ENCODE data around the gene BCAS3. TPM values are rescaled to one million over a fixed set of nuclear protein-coding genes. Genes with fewer than 3 reads are reported as not detected.

The BCAS3 gene
- total and polyA plus RNA-seq, 10 donors: 3.7 to 56.0 (median 42.3) TPM

GRCh38 chr17:61160789-61161445 lies 483.3 kb downstream of the BCAS3 start:
- Histone ChIP-seq H3K4me1 (peaks cover 0 to 24% (median 3%) of the 10 kb centered on the region in 6 donors), H3K36me3 (peaks cover 0 to 5% (median 0%) of the 10 kb centered on the region in 6 donors), H3K4me3 (no peak overlapping the region), H3K9me3 (peaks cover 0 to 10% (median 7%) of the 10 kb centered on the region in 8 donors), H3K27me3 (replicated peaks in 1 of 7) (no peaks in the 10 kb centered on the region), H3K27ac (no peak overlapping the region)
- no peak for DNase-seq
- intact Hi-C loops (cut with DNase I; ENCODE audit: low total_unique reads): no loop called here
- WGBS, 5 donors: 40 to 65% (median 62%) methylated on average over 2 of the region's 2 CpGs
- TF ChIP-seq POLR2AphosphoS5 (IDR thresholded peaks at IDR 0.05) (no peak), CTCF (IDR thresholded peaks at IDR 0.05 in 8 of 11, conservative IDR thresholded peaks at IDR 0.05 in 3 of 11) (no peak), POLR2A (IDR thresholded peaks at IDR 0.05) (no peak)

- 92 to 96% (median 92%) methylated on average over 9 of the region's 9 CpGs for WGBS, 5 donors
- H3K4me1 ChIP-seq: peaks cover 0 to 24% (median 3%) of the 10 kb centered on the region in 6 donors
- no peak for DNase-seq
Measured at GRCh38 chr17:61161615-61162134, 484.0 kb downstream of the BCAS3 start.

GRCh38 chr17:61164517-61164916 lies 486.9 kb downstream of the BCAS3 start:
- Histone ChIP-seq H3K36me3 (peaks cover 0 to 5% (median 0%) of the 10 kb centered on the region in 6 donors), H3K4me3 (no peak overlapping the region), H3K27ac (no peak overlapping the region), H3K27me3 (replicated peaks in 1 of 7) (no peaks in the 10 kb centered on the region), H3K9me3 (peaks cover 0 to 10% (median 7%) of the 10 kb centered on the region in 8 donors), H3K4me1 (peaks cover 0 to 16% (median 3%) of the 10 kb centered on the region in 6 donors)
- no peak for DNase-seq
- TF ChIP-seq POLR2AphosphoS5 (IDR thresholded peaks at IDR 0.05) (no peak), CTCF (IDR thresholded peaks at IDR 0.05 in 8 of 11, conservative IDR thresholded peaks at IDR 0.05 in 3 of 11) (no peak), POLR2A (IDR thresholded peaks at IDR 0.05) (no peak)
- WGBS, 5 donors: 96 to 100% (median 96%) methylated on average over 3 of the region's 3 CpGs
- intact Hi-C loops (cut with DNase I; ENCODE audit: low total_unique reads): no loop called here

More at GRCh38 chr17:61161615-61162134, 484.0 kb downstream of the BCAS3 start:
- Histone ChIP-seq H3K4me3 (no peak overlapping the region), H3K36me3 (peaks cover 0 to 5% (median 0%) of the 10 kb centered on the region in 6 donors), H3K27me3 (replicated peaks in 1 of 7) (no peaks in the 10 kb centered on the region), H3K9me3 (peaks cover 0 to 10% (median 7%) of the 10 kb centered on the region in 8 donors), H3K27ac (no peak overlapping the region)
- TF ChIP-seq POLR2A (IDR thresholded peaks at IDR 0.05): no peak
- TF ChIP-seq POLR2AphosphoS5 (IDR thresholded peaks at IDR 0.05): no peak
- no peak for TF ChIP-seq CTCF (IDR thresholded peaks at IDR 0.05 in 8 of 11, conservative IDR thresholded peaks at IDR 0.05 in 3 of 11)
- intact Hi-C loops (cut with DNase I; ENCODE audit: low total_unique reads): no loop called here

GRCh38 chr17:61167075-61167474 lies 489.4 kb downstream of the BCAS3 start:
- H3K27ac ChIP-seq: no peak overlapping the region
- no peaks in the 10 kb centered on the region for H3K4me1 ChIP-seq
- intact Hi-C loops (cut with DNase I; ENCODE audit: low total_unique reads): no loop called here
- H3K27me3 ChIP-seq (replicated peaks in 1 of 7): no peaks in the 10 kb centered on the region
- DNase-seq: no peak
- 32 to 66% (median 65%) methylated on average over 1 of the region's 1 CpG for WGBS, 5 donors
- no peak overlapping the region for H3K4me3 ChIP-seq
- TF ChIP-seq POLR2A (IDR thresholded peaks at IDR 0.05) (no peak), CTCF (IDR thresholded peaks at IDR 0.05 in 8 of 11, conservative IDR thresholded peaks at IDR 0.05 in 3 of 11) (no peak), POLR2AphosphoS5 (IDR thresholded peaks at IDR 0.05) (no peak)
- H3K36me3 ChIP-seq: peaks cover 0 to 18% (median 0%) of the 10 kb centered on the region in 6 donors
- H3K9me3 ChIP-seq: peaks cover 0 to 10% (median 7%) of the 10 kb centered on the region in 8 donors

All from spleen (tissue), 11 donors.